HG02623 (cell line): ENCODE measurements around the gene FBXL19.
"Not testable (repeated sequence)": the region's sequence is repeated elsewhere in the genome, so short reads cannot be mapped to it uniquely, and the experiment has no call there.

Experiments
- ATAC-seq: cut with Tn5 transposase; IDR thresholded peaks from one replicate; pipeline ENCODE4 v1.9.1; 2021; ENCODE audit warnings: moderate library complexity; ENCODE audit not compliant: unreplicated experiment

FBXL19 gene

DNA sequence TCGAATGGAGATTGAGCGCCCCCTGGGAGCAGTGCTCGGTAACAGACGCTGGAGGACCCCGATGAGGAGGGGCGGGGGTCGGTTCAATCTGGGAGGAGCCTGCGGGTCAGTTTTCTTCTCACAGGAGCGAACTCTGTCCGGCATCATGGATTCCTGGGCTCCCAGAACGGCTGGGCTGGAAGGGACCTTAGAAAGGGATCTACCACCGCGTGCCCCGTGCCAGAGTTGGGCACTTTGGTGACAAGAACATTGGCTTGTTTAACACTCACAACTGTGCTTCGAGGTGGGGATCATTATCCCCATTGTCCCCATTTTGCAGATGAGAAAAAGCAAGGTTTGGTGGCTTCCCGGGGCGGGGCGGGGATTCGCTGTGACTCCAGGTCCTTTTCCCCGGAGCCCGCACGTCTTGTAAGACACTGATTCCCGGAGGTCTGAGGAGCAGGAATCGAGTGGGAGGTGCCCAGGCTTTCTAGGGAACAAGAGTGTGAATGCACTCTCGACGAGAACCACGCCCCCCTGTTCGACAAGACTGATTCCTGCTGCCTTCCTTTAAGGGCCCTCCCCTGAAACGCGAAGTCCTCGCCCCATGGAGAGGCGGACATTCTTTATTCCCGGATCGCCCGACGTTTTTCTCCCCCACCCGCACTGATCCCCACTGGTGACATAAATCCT is 1.5 kb upstream of the FBXL19 start:
- no peak for ATAC-seq

- peak; percentile 66 for ATAC-seq
Measured at GRCh38 chr16:30922420-30922959, 882 bp upstream of the FBXL19 start.

DNA sequence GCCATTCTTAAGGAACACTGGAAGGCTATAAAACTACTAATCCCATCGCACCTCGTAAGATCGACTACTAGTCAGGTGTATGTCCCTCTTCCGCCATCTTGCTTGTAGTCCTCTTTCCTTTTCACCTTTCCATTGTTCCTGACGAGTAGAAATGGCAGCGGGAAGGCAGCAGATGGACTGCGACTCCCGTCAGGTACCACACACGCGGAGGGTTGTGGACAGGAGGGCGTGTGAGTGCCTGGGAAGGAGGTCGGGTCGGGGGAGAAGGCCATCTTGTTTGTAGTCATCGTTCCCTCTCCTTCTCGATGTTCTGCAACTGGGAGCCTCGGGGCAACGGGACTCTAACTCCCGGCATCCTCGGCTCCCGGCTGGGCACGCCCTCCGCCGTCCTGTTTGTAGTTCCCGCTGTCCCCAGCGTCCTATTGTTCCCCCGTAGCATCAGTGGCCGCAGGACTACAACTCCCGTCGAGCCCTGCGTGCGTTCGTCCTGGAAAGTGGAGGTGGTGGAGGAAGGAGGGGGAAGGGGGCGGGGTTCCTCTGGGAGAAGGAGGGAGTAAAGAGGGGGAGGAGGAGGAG is 324 bp upstream of the FBXL19 start:
- peak; percentile 58 for ATAC-seq

DNA sequence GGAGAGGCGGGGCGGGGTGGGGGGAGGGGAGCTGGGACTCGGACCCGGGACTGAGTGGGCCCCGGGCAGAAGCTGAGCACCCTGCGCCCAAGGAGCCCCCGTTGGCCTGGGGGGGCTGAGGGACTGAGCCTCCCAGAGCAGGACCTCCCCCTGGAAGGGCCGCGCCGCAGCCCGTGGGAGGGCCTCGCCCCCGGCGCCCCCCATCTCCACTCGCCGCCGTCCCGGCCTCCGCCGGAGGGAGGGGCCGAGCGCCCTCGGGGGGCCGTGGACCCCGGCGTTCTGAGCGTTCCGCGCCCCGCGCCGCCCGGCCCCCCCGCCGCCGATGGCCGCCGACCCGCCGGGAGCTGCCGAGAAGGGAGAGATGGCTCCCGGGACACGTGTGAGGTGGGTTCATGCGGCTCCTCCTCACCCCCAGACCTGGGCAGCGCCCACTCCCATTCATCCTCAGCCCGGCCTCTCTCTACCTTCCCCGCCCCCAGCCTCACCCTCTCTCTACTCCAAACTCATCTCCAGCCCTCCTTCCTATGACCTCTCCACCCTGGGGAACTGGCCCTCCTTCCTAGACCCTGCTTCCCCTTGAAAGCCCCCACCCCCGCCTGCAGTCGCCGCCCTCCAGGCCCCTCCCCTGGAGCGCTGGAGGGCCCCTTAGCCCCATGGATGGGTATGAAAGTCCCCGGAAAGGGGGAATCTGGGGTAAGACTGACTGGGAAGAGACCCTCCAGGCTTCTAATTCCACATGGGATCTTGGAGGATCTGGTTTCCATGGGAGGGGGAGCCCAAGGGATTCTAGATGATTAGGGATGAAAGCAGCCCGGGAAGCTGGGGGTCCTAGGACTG is 922 bp downstream of the FBXL19 start:
- no peak for ATAC-seq

DNA sequence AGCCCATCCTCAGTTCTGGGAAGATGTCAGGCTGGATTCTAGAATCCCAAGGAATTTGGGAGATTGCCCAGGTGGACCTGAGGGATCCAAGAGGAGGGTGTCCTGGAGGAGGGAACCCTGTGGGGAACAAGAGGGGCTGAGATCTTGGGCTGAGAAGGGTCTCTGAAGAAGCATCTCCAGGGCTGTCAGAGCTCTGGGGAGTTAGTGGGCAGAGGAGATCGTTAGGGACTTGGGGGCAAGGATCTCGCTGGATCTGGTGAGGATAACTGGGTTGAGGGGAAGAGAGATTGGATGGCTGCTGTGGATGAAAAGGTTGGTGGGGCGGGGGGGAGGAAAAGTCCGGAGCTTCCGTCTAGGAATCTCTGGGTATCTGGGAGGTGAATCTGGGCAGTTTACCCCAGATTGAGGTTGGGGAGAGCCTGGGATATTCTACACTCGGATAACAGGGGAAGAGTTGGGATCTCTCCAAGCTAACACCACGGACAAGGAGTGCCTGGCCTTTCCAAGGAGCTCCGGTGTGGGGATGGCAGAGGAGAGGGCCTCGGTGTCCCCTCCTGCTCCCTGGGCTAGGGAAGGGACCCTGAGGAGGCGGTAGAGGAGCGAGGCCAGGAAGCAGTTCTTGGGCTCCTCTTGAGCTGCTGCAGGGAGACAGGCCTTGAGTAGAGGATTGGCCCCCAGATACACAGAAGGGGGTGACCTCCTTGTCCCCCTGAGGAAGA is 1.7 kb downstream of the FBXL19 start:
- ATAC-seq = no peak

- ATAC-seq = no peak
Measured at GRCh38 chr16:30925632-30925987, 2.2 kb downstream of the FBXL19 start.

GRCh38 chr16:30925995-30926811 is 2.8 kb downstream of the FBXL19 start:
- ATAC-seq = no peak

DNA sequence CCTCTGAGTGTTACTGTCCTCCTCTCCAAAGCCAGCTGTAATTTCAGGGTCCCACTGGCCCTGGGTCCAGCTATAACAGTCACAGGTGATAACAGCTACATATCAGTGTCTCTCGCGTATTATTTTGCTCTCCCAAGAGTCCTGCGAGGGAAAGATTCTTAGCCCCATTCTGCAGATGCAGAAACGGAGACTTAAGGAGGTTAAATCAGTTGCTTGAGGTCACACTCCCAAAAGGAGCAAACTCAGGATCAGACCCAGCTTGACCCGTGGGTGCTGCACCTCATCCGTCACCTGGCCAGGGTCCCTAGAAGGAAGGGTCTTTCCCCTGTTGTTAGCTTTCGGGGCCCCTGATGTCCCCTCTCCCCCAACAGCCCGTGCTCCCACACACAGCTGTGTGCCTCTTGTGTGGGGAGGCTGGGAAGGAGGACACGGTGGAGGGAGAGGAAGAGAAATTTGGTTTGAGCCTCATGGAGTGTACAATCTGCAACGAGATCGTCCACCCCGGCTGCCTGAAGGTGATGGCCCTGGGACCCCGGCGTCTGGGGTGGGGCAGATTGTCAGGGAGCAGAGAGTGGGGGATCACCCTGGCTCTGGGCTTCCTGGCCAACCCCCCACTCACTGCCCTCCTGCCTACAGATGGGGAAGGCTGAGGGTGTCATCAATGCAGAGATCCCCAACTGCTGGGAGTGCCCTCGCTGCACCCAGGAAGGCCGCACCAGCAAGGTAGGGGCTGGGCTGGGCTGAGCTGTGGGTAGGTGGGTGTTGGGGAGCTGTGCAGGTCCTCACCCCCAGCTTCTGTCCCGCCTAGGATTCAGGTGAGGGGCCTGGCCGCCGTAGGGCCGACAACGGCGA is 3.8 kb downstream of the FBXL19 start:
- no peak for ATAC-seq

- no peak for ATAC-seq
Measured at GRCh38 chr16:30927789-30928378, 4.5 kb downstream of the FBXL19 start.

DNA sequence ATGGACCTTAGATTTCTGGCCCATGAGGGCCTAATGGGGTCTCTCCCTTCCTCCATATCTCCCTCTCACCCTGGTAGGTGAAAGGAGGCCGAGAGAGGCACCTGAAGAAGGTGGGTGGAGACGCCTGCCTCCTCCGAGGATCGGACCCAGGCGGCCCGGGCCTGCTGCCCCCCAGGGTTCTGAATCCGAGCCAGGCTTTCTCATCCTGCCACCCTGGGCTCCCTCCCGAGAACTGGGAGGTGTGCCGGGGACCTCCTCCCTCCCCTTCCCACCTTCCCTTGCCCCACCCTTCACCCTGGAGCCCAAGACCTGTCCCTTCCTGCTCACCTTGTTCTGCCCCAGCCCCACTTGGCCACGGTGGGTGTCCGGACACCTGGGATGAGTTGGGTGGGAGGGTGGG is 5.0 kb downstream of the FBXL19 start:
- no peak for ATAC-seq

GRCh38 chr16:30929167-30929566 is 5.8 kb downstream of the FBXL19 start:
- no peak for ATAC-seq

DNA sequence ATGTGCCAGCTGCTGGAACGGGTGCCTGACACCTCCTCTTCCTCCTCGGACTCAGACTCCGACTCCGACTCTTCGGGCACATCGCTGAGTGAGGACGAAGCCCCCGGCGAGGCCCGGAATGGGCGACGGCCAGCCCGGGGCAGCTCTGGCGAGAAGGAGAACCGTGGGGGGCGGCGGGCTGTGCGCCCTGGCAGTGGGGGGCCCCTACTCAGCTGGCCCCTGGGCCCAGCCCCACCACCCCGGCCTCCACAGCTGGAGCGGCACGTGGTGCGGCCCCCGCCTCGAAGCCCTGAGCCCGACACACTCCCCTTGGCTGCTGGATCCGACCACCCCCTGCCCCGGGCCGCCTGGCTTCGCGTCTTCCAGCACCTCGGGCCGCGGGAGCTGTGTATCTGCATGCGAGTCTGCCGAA is 6.8 kb downstream of the FBXL19 start:
- no peak for ATAC-seq

- ATAC-seq = no peak
Measured at GRCh38 chr16:30931068-30931650, 7.8 kb downstream of the FBXL19 start.

GRCh38 chr16:30934827-30935557 is 11.6 kb downstream of the FBXL19 start:
- no peak for ATAC-seq

- no peak for ATAC-seq
Measured at GRCh38 chr16:30937692-30938091, 14.3 kb downstream of the FBXL19 start.

GRCh38 chr16:30939571-30939970 is 16.2 kb downstream of the FBXL19 start:
- not testable (repeated sequence) for ATAC-seq

GRCh38 chr16:30941600-30942425 is 18.4 kb downstream of the FBXL19 start:
- ATAC-seq = peak; percentile 75
